ENCODE measurements around the gene TUBGCP6.

TUBGCP6 gene

DNA sequence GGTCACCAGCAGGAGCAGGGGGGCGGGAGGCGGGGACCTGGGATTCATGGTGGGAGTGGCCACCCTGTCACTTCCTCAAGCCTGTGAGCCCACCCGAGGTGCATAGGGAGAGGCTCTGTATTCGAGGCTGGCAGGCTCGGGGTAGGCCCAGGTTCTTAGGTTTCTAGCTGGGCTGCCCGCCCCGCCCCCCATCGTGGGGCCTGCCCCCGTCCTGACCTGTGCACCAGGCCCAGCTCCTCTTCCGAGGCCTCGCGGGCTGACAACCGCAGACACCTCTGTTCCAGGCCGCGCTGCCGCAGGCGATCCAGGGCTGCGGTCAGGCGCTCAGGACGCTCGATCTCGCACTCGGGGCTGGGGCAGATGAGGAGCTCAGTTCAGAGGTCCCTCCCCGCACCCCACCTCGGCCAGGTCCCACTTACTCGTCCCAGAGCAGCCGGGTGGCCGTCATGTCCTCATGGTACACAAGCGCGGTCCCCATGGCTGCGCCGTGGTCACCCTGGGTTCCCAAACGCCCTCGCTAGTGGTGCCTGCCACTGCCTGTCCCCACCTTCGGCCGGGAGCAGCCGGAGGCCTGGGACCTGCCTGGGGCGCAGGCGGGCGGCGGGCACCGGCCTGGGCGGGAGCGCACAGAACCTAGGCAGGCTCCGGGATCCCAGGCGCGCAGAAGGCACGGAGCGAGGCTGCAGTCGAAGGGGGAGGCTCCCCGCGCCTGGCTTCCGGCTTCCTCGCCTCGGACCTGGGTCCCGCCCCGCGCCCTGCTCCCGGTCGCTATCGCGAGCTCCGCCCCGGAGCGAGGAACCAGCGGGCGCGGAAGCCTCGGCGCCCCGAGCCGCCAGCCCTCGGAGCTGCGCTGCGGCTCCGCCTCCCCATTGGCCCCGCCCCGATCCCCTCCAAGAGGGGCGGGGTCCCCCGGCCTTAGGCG, 6.0 kb upstream of the TUBGCP6 start, which contains the start of gene HDAC10:
Gene HDAC10, minus strand, starts transcription at position 711 of the 922 bp plus-strand sequence. Its CDS starts 233 bp downstream, at position 478.
- no peak for DNase-seq (ENCODE audit: low read depth)

DNA sequence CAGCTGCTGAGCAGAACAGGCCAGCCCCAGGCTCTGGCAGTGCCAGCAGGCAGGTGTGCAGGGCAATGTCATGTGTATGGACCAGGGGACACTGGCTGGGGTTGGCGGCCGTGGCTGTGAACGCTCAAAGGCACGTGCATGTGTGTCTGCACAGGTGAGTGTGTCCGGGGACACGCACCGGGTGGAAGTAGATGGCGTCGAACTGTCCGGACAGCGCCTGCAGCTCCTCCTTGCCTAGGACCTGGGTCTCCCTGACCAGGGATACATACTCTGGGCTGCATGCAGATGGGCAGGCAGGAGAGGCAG, 5.4 kb upstream of the TUBGCP6 start:
- no peak for DNase-seq (ENCODE audit: low read depth)

DNA sequence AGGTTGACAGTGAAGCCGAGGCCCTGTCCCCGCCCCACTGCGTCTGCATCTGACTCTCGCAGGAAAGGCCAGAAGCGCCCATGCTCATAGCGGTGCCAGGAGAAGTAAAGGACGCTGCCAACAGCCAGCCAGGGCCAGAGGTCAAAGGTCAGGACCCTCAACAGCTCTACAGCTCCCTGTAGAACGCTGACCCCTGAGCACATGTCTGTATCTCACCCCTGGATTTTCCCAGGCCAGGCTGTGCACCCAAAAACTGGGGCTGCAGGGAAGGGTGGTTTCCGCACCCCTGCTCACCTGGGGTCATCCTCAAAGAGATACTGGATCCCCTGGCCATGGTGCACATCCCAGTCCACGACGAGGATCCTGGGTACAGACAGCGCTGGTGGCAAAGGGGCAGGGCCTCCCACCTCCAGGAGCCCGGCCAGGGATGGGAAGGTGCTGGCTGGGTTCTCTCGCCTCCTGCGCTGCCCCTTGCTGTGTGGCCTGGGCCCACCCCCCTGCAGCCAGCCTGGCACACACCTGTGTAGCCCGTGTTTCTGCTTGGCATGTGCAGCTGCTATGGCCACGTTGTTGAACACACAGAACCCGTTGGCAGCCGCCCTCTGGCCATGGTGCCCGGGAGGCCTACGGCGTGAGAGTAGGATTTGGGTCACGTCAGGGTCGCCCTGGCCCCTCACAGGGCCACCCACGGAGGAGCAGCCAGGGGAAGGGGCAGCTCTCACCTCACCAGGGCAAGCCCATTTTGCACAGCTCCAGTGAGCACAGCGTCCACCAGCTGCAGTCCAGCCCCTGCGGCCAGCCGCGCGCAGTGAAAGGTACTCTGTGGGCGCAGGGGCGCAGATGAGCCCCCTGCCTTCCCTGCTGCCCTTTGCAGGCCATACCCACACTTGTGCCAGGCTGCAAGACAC, 4.8 kb upstream of the TUBGCP6 start:
- DNase-seq (ENCODE audit: low read depth), result no peak

DNA sequence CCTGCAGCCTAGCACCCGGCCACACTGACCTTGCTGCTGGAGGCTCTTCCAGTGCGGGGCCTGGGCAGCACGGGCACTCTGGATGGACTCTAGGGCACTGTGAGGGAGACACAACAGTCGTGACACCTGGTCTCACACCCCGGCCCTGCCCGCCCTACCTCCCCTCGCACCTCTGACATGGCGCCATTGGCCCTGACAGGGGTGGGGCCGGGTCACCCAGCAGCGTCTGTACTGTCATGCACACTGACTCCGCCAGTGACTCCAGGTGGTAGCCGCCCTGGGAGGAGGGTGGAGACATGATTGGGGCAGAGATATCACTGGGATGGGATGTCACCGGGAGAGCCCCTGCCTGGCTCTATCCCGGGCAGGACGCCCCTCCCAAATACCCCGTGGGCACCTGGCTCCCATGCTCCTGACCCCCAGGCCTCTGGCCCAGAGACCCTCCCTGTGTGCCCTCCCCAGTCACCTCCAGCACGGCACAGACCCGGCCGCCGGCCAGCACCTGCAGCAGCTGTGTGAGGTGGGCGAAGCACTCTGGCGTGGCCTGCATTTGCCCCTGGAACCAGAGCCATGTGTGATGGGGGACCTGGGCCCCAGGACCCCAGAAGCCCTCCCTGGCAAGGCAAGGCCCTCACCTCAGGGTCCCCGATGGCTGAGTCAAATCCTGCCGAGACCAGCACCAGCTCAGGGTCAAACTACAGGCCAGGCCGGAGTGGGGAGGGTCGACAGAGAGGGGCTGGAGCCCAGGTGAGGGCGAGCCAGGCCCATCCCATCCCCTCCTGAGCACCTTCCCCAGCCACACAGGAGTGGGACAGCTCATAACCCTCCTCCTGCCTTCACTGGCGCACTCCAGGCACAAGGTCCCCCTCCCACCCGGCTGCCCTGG, 3.6 kb upstream of the TUBGCP6 start:
- DNase-seq (ENCODE audit: low read depth), result no peak

DNA sequence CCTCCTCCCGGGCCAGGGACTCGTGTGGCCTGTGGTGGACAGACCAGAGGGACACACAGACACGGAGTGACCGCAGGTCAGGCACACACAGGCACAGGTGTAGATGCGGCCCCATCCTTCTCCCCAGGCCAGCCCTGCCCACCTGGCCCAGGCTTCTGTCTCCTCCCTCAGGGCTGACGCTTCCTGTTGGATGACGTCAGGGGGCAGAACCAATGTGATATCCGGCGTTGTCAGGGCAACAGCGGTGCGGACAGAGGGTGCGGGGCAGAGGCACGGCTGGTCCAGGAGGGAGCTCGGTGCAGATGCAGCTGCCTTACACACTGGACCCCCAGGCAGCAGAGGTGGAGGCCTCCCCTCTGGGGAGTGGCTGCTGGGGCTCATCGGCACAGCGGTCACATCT, 2.9 kb upstream of the TUBGCP6 start:
- DNase-seq (ENCODE audit: low read depth), result no peak

DNA sequence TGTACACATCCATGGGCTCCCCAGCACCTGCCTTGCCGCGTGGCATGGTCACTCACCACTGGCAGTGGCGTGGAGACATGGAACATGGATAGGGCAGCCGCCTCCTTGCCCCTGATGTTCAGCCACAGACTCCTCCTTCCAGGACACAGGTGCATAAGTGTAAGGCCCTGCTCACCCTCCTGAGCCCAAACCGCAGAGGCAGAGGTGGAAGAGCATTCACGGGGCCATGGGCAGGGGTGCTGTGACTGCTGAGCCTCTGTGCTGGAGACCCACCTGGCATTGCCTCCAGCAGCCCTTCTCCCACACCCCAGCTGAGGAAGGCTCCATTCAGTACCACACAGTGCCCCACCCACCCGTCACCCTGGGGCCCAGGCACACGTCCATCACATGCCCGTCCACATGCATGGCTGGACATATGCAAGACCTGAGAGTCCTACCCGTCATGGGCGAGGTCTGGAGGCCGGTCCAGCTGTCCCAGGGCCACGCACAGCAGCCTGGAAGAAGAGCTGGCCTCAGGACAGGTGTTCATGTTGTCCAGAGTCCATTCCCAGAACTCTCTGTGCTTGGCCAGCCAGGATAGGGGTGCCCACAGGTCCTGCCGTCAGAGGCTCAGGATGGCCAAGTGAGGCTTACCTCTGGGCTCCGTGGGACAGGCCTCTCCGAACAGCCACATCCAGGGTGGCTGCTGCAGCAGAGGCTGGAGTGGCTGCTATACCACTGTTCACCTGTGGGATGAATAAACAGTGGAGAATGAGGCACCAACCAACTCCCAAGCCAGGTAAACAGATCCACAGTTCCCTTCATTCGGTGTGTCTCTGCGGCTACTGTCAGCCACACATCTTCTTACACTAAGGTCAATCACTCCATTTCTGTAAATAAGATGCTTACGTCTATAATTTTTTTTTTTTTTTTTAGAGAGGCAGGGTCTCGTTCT, 1.7 kb upstream of the TUBGCP6 start:
- no peak for DNase-seq (ENCODE audit: low read depth)

DNA sequence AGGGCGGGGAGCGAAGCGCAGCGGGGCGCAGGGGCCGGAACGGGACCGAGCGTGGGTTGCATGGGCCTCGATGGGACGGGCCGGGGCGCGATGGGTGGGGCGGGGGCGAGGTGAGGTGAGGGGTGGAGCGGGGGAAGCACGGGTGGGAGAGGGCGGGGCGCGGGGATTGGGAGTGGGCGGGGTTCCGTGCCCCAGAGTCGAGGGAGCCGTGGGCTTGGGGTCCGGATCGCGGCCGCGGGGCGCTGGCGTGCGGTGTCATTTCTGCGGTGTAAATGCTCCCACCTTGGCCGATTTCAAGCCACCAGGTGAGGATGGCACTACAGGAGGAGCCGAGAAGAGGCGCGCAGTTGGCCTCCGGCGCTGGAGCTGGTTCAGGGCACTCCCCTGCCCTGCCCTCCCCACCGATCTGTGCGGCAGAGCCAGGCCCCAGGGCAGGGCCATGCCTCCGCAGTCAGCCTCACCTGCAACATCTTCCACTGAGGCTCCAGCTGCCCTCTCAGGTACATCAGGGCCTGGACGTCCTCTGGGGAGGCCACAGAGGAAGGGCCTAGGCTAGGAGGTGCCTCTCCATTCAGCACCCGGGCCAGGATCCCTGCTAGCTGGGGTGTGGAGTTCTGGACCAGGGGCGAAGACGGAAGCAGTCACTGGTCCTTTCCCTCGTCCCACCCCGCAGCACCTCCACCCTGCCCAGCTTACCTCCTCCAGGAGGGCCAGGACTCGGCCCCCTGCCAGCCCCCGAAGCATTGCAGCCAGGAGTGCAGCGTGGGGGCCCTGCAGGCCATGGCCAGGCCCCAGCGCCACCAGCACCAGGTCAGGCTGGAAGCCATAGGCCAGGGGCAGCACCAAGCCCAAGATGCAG, 620 bp upstream of the TUBGCP6 start:
- DNase-seq (ENCODE audit: low read depth), result no peak

DNA sequence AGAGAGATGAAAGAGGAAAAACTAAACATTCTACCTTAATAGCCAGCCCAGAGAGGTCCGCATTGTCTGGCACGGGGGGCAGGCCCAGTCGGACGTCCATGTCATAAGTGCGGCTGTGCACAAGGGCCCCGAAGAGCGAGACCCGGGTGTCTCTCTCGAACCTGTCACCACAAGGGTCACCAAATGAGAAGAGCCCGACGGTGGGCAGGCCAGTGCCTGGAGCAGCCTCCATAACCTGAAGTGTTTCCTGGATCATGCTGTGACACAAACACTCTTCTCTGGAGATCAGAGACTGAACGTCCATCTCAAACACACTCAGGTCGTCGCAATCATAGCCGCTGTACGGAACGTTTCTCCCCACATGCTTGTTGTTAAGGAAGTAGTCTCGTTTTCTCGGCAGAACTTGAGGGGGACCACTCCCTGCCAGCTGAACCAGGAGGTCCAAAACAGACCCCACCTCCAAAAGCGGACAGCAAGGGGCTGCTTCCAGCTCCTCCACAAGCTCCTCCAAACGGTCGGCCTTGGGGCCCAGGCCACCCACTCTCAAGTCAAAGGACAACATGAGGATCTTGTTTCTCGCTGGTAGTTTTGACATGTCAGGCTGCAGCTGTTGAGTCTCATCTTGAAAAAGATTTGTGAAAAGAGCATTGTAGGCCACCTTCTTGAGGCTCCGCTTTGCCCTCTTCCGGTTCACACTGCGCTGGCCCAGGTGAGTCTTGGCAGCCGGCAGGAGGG, 971 bp downstream of the TUBGCP6 start:
- DNase-seq (ENCODE audit: low read depth), result no peak

DNA sequence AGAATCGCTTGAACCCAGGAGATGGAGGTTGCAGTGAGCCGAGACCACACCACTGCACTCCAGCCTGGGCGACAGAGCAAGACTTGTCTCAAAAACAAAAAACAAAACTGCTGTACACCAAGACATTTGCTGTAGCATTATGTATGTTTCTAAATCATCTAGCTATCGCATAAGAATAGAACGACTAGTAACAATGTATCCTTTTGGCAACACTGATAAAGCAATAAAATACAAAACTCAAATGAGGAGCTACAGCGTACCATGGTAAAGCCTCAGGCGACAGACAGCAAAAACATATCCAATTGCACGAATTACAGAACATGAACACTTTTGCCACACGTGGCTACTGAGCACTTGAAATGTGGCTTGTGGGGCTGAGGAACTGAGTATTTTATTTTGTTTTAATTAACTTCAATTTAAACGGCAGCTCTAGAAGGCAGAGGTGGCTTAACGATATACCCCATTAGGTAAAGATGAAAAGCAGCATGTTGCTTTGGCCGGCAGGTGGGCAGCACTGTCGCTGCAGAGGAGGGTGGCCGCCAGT, 2.3 kb downstream of the TUBGCP6 start:
- DNase-seq (ENCODE audit: low read depth), result no peak

DNA sequence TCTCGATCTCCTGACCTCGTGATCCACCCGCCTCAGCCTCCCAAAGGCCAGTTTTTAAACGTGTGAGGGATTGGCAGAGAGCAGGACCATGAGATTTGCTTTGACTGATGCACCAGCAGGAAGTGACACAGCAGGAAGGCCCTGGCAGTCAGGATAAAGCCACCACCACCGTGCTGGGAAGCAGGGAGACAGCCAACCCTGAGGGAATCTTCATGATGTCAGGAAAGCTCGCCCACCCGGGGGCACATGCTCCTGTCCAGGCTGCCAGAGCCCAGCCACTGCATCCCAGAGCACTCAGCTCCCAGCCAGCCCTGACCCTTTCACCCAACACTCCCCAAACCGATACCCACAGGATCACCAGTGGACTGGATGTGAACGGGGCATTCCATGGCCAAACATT, 6.1 kb downstream of the TUBGCP6 start:
- no peak for DNase-seq (ENCODE audit: low read depth)

DNA sequence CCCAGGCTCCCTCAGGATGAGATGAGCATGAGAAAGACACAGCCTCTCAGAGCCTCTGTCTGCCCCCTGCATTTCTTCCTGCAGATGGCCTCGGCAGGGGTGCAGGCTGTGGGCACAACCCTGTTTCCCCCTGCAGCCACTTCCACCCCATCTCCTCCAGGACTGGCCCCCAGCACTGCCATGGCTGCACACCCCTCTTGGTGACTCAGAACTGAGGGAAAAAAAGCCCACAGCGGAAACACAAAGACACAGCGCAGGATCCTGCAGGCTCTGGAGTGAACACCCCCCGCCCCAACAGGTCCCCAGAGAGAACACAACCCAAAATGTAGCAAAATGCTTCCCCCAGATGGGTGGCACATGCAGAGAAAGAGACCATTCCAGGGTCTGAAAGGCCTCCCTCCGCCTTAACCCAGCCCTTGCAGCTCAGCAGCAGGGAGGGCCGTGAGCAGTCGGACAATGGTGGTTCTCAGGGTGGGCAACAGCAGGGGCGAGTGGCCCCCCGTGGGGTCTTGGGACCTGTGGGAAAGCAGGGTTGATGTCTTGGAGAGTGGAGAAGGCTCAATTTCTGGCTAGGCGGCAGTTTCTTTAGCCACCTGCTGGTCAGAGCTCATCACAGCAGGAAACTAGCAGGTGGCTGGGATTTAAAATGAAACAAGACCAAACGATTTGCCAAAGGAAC, 8.0 kb downstream of the TUBGCP6 start:
- DNase-seq (ENCODE audit: low read depth), result no peak

DNA sequence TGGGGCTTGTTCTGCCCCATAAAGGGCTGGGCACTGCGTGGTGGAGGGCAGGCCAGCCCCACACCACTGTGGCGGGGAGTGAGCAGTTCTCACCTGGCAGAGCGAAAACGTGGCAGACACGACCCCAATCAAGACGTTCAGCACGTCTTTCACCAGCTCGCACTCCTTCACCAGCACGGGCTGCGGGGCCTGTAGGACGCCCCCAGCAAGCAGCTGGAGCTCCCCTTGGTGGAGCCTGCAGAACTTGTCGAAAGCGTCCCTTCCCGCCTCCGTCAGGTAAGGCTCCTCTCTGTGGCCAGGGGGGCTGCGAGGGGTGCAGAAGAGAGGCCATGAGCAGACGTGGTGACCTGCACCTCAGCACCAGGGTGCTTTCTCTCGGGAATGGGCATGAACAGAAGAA, 11.6 kb downstream of the TUBGCP6 start:
- no peak for DNase-seq (ENCODE audit: low read depth)

DNA sequence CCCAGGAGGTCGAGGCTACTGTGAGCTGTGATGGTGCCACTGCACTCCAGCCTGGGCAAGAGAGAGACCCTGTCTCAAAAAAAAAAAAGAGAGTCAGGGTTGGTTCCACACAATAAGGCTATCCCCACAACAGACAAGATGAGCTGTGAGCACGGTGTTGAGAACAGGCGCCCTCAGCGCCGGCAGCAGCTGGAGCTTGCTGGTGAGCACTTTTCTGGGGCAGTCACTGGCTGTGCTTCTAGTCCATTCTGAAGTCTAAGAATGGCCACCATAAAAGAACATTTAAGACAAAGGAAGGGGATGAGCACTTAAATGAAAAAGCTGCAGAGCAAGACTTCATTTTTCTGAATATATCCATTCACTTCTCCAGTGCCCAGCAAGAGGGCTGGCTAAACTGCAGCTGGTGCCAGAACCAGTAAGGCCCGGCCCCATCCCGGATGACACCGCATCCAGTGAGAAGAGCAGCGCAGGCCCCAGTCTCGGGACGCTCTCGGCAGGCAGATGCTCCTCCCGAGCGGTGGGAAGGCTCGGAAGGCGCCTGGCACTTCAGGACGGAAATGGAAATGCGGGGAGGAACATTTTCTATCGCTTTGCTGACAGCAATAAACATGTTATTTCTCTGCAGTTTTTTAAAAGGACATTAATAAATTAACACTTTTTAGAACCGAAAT, 12.2 kb downstream of the TUBGCP6 start:
- no peak for DNase-seq (ENCODE audit: low read depth)

DNA sequence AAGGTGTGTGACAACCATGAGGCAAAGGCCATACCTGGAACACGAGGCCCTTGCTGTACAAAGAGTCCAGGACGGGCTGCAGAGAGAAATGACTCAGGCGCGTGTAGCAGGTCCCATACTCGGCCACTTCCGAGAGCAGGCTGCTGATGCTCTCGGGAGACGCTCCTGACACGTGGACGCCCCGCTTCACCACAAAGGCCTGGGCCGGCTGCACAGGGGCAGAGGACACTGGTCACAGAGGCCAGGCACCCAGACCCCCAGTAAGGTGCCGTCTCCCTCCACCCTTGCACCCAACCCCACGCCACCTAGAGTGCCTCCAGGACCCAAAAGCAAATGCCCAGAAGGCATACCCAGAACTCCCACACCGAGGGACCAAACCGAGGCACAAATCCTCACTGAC, 15.5 kb downstream of the TUBGCP6 start:
- no peak for DNase-seq (ENCODE audit: low read depth)

DNA sequence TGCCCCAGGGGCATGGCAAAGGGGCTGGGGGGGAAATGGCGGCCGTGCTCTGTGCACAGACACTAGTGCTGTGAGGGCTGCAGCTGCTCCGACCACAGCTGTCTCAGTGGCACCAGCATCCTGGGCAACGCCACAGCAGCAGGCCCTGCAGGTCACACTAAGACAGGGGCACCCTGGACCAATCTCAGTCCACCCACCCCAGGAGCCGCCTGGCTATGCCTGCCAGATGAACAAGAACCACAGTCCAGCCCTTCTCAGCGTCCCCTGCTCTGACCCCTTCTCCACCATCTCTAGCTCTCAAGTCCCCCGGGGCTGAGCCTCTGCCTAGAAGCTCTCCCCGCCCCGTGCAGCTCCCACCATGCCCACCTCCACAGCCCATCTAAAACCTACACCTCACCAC, 16.5 kb downstream of the TUBGCP6 start:
- DNase-seq (ENCODE audit: low read depth), result no peak

DNA sequence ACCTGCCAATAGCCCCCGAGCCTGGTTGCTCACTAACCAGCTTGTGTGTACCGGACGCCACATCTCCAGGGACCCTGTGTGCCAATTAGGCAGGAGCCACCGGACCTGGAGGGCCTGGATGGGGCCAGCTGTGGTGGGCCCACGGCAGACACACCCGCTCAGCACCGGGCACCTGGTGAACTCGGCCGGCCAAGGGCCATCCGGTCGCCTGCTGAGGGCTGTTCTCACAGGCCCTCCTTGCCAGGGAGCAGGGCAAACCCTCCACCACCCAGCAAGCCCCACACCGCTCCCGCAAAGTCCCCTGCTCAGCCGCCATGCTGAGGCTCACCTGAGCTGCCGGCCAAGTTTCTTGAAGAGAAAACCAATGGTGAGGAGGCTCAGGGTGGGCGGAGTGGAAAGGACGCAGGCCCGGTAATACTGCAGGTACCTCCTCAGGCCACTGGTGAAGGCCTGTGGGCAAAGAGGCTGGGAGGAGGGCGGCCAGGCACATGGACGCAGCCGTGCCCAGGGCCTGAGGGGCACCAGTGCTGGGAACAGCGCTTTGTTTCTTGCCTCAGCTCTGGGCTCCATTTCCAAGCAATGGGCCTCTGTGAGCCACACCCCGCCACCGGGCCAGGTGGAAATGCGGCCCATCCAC, 17.1 kb downstream of the TUBGCP6 start:
- DNase-seq (ENCODE audit: low read depth), result no peak

DNA sequence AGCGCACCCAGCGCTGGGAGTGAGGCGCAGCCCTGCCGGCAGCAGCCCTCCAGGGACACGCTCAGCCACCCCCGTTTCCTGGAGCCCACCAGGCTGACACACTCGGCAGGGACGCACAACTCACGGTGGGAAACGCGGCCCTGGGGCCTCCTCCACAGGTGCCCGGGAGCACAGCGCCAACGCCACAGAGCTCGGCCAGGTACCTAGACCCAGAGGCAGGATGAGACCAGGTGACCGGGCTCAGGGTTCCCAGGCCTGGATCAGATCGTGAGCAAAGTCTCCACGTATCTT, 18.0 kb downstream of the TUBGCP6 start:
- DNase-seq (ENCODE audit: low read depth), result no peak

Measured in GM04503 (cell line).